ENCODE measurements around the gene DCAF11. TPM values are rescaled to one million over a fixed set of nuclear protein-coding genes. Genes with fewer than 3 reads are reported as not detected.

Gene DCAF11
- total RNA-seq, 1 donor from 2014 or later: 42.6 TPM

DNA sequence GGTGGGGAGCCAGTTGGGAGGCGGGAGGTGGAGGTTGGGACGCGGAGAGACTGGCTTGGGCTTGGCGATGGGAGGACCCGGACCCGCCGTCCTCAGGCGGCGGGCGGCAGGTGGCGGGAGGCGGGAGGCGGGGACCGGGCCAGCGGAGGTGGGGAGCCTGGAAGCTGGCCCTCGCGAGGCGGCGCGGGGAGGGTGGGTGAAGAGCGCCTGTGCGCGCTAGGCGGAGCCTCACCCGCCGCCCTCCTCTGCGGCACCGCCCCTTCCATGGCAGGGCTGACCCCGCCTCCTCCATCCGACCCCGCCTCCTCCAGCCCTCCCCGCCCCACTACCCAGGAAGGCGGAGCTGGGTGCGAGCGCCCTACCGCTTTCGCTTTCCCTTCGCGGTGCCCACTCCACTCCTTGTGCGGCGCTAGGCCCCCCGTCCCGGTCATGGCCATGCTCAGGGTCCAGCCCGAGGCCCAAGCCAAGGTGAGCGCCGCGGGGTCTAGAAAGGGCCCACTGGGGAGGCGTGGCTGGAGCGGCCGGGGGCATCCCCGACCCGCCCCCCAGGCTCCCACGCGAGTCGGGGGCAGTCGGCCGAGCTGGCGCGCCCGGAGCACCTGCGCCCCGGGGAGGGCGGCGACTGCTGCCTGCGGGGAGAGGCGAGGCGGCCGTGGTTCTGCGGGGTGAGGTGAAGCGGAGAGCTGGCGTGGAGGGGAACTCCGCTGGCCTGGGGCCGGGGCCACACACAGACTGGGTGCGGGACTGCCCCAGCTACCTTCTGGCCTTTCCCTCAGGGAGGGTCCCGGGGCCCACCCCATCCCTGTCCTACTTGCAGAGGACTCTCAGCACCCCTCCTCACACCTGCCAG is 21.5 kb downstream of the DCAF11 start, which contains the start of gene PSME1:
Gene PSME1, plus strand, starts transcription at position 361 of the 850 bp plus-strand sequence. Its CDS starts 69 bp downstream, at position 430.
- TF ChIP-seq, protein P1, sequence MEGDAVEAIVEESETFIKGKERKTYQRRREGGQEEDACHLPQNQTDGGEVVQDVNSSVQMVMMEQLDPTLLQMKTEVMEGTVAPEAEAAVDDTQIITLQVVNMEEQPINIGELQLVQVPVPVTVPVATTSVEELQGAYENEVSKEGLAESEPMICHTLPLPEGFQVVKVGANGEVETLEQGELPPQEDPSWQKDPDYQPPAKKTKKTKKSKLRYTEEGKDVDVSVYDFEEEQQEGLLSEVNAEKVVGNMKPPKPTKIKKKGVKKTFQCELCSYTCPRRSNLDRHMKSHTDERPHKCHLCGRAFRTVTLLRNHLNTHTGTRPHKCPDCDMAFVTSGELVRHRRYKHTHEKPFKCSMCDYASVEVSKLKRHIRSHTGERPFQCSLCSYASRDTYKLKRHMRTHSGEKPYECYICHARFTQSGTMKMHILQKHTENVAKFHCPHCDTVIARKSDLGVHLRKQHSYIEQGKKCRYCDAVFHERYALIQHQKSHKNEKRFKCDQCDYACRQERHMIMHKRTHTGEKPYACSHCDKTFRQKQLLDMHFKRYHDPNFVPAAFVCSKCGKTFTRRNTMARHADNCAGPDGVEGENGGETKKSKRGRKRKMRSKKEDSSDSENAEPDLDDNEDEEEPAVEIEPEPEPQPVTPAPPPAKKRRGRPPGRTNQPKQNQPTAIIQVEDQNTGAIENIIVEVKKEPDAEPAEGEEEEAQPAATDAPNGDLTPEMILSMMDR (conservative IDR thresholded peaks at IDR 0.05; ENCODE audit: low read depth, low read length): no peak
- H3K4me3 ChIP-seq (ENCODE audit: low read depth, low read length): peak within 1 kb of the TSS; percentile 95
- no peak for DNase-seq (ENCODE audit: low read depth)

DNA sequence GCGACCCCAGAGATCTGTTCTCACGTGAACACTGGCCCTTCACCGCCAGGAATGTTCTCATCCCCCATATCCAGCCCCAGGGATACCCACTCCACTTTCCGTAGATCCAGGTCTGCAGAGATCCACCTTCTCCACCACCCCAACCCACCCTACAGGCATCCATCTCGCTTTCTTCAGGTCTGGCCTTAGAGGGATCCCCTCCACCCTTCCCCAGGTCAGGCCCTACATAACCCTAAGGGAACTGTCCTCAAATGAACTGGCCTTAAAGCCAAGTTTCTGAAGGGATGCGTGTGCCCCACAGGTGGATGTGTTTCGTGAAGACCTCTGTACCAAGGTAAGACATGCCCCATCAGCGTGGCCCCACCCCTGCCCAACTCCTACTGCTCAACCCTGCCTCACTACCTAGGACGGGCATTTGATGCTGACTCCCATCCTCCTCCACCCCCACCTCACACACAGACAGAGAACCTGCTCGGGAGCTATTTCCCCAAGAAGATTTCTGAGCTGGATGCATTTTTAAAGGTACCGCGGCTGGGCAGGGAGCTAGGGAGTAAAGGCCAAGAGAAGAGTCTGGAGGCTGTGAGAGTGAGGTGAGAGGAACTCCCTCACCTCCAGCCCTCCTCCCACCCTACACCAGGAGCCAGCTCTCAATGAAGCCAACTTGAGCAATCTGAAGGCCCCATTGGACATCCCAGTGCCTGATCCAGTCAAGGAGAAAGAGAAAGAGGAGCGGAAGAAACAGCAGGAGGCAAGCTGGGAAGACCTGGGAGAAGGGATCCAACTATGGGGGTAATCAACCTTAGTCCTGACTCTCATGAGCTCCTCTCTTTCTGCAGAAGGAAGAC is 22.3 kb downstream of the DCAF11 start:
- TF ChIP-seq, protein P1 (conservative IDR thresholded peaks at IDR 0.05; ENCODE audit: low read depth, low read length): no peak
- peak overlapping the region; percentile 95 for H3K4me3 ChIP-seq (ENCODE audit: low read depth, low read length)
- DNase-seq (ENCODE audit: low read depth): no peak

DNA sequence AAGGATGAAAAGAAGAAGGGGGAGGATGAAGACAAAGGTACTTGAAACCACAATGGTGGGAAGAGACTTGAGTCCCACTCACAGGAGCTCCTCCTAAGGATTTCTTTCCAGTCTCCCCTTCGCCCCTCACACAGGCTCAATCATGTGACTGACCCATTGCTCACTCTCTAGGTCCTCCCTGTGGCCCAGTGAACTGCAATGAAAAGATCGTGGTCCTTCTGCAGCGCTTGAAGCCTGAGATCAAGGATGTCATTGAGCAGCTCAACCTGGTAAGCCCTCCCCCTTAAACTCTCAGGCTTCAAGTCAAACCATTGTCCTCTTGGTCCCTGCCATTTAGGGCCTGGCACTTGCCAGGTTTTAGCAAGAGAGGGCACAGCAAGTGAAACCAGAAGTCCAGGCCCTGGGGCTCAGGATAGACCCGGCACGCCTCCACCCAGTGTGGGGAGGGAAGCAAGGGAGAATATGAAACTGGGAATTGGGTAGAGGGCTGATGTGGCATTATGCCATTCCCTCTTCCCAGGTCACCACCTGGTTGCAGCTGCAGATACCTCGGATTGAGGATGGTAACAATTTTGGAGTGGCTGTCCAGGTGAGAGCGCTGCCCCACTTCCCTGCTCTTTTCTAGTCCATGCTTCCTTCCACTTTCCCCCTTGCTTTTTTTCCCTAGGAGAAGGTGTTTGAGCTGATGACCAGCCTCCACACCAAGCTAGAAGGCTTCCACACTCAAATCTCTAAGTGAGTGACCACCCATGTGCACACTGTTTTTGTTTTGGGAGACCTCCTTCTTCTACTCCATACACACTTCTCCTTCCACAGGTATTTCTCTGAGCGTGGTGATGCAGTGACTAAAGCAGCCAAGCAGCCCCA is 23.2 kb downstream of the DCAF11 start:
- no peak for DNase-seq (ENCODE audit: low read depth)
- TF ChIP-seq, protein P1 (conservative IDR thresholded peaks at IDR 0.05; ENCODE audit: low read depth, low read length): no peak
- H3K4me3 ChIP-seq (ENCODE audit: low read depth, low read length): no peak overlapping the region

DNA sequence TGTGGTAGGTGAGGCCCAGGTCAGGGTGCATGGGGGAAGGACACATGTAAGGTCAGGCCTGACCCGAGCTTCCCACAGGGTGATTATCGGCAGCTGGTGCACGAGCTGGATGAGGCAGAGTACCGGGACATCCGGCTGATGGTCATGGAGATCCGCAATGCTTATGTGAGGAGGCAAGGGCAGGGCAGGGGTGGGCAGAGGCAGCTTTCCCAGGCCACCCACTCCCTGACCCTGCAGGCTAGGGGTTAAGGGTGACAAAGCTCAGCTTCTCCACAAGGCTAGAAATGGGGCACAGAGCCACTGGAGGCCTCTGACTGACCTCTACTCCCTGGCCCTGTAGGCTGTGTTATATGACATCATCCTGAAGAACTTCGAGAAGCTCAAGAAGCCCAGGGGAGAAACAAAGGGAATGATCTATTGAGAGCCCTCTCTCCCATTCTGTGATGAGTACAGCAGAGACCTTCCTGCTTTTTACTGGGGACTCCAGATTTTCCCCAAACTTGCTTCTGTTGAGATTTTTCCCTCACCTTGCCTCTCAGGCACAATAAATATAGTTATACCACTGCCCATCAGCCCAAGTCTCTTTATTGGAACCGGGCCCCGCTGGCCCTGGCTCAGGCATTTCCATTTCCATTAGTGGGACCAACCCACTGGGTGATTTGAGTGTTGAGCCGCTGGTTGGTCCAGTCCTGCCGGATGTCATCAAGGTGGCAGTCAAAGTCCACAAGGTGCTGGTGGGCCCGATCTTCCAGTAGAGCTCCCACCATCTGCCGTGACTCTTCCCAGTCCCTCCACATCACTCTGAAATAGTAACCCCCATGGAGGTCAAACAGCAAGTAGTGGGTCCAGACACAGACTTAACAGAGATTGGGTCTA is 24.1 kb downstream of the DCAF11 start:
- TF ChIP-seq, protein P1 (conservative IDR thresholded peaks at IDR 0.05; ENCODE audit: low read depth, low read length): no peak
- no peak overlapping the region for H3K4me3 ChIP-seq (ENCODE audit: low read depth, low read length)
- DNase-seq (ENCODE audit: low read depth): no peak

DNA sequence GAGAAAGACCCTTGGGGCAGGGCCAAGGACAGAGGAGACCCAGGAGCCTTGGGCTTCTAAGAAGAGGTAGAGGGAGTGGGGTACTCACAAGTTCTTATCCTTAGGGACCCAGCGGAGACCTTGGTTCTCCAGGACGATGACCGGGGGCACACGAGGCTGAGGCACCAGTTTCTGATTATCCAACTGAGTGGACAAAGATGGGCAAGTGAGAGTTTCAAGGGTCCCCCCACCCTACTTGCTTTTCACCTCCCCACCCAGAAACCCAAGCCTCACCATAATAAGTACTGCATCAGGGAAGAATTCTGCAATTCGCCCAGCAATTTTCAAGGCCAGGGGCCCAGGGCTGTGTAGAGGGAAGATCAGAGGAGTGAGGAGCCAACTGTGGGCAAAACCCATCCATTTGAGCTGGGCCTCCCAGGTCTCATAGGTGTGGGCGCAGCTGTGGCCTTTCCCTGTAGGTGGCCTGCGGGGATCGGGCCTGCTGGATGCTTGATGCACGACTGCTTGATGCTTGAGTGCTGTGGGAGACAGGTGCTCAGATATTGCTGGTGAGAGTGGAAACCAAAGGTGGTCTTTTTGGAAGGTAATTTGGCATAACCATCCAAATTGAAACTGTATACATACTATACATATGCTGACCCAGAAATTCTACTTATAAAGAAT is 24.8 kb downstream of the DCAF11 start:
- DNase-seq (ENCODE audit: low read depth): no peak
- TF ChIP-seq, protein P1 (conservative IDR thresholded peaks at IDR 0.05; ENCODE audit: low read depth, low read length): no peak
- peak overlapping the region; percentile 89 for H3K4me3 ChIP-seq (ENCODE audit: low read depth, low read length)

Measured in epithelial cell of proximal tubule (primary cell).